GM04504 (cell line): ENCODE measurements around the gene MIPOL1.
"Not testable (repeated sequence)": the region's sequence is repeated elsewhere in the genome, so short reads cannot be mapped to it uniquely, and the experiment has no call there.

Experiments
- DNase-seq: peaks from one replicate; pipeline ENCODE4 v3.0.0-alpha.2; 2012; ENCODE audit warnings: low read depth

The MIPOL1 gene

DNA sequence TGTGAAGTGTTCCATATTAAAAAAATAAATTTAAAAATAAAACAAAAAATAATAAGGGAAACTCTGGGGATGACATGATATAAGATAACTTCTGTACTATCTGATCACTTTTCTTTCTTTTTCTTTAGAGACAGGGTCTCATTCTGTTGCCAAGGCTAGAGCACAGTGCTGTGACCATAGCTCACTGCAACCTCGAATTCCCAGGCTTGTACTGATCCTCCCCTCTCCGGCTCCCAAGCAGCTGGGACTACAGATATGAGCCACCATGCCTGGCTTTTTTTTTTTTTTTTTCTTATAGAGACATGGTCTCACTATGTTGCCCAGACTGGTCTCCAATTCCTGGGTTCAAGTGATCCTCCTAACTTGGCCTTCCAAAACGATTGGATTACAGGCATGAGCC is 10.4 kb upstream of the MIPOL1 start:
- DNase-seq = no peak

DNA sequence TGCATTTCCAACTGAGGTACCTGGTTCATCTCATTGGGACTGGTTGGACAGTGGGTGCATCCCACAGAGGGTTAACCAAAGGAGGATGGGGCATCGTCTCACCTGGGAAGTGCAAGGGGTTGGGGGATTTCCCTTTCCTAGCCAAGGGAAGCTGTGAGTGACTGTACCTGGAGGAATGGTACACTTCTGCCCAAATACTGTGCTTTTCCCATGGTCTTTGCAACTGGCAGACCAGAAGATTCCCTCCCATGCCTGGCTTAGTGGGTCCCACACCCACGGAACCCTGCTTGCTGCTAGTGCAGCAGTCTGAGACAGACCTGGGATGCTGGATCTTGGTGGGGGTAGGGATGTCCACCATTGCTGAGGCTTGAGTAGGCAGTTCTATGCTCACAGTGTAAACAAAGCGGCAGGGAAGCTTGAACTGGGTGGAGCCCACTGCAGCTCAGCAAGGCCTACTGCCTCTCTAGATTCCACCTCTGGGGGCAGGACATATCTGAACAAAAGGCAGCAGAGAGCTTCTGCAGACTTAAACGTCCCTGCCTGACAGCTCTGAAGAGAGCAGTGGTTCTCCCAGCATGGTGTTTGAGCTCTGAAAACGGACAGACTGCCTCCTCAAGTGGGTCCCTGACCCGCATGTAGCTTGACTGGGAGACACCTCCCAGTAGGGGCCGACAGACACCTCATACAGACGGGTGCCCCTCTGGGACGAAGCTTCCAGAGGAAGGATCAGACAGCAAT is 9.7 kb upstream of the MIPOL1 start:
- not testable (repeated sequence) for DNase-seq

DNA sequence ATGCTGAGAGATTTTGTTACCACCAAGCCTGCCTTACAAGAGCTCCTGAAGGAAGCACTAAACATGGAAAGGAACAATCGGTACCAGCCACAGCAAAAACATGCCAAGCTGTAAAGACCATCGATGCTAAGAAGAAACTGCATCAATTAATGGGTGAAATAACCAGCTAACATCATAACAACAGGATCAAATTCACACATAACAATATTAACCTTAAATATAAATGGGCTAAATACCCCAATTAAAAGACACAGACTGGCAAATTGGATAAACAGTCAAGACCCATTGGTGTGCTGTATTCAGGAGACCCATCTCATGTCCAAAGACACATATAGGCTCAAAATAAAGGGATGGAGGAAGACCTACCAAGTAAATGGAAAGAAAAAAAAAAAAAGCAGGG is 8.0 kb upstream of the MIPOL1 start:
- not testable (repeated sequence) for DNase-seq

DNA sequence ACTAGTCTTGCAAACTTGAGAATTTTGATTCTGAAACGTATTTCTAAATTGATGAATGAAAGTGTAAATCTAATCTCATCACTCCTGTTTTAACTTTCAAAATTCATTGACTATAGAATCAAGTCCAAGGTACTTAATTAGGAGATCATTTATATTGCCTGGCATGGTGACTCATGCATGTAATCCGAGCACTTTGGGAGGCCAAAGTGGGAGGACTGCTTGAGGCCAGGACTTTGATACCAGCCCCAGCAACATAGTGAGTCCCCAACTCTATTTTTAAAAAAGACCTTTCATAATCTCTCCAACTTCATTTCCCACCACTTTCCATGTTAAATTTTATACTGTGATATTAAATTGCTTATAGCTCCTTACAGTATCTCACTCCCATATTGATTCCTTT is 3.0 kb upstream of the MIPOL1 start:
- DNase-seq = no peak

DNA sequence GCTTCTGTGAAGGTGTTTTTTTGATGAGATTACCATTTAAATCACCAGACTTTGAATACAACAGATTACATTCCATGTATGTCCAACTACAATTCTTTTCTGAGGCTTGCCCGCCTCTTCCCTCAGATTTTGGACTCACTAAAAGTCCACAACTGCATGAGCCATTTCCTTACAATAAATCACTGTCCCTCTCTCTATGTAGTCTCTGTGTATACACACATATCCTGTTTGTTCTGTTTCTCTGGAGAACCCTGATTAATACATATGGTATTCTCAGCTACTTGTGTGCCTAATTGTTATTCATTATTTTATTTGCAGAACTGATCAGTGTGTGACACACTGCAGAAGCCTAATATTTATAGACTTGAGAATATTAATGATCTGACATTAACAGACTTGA is 2.4 kb upstream of the MIPOL1 start:
- peak; percentile 38 for DNase-seq

DNA sequence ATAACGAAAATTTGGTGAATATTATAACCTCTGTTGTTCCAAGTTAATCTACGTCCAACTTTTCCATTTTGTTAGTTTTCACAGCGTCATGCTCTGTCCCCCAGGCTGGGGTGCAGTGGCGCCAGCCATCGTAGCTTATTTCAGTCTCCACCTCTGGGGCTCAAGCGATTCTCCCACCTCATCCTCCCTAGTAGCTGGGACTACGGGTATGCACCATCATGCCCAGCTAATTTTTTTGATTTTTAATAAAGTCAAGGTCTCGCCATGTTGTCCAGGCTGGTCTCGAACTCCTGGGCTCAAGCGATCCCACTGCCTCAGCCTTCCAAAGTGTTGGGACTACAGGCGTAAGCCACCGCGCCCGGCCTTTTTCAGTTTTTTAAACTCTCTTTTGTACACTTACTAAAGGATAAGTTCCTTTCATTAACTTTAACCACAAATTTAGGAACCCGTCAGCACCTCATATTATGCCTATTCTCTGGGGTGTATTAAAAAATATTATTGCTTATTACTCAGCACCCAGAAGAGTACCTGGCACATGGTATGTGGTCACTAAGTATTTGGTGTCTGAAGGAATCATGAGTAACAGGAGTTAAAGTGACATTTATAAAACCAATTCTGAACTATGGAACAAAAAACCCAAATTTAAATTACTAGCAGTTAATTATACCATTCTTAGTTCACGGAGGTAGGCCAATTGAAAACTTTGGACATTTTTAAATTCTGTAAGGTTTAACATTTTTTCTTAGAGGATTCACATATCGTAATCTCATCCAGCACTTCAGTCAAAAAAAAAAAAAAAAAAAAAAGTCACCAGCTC is 925 bp upstream of the MIPOL1 start:
- no peak for DNase-seq

DNA sequence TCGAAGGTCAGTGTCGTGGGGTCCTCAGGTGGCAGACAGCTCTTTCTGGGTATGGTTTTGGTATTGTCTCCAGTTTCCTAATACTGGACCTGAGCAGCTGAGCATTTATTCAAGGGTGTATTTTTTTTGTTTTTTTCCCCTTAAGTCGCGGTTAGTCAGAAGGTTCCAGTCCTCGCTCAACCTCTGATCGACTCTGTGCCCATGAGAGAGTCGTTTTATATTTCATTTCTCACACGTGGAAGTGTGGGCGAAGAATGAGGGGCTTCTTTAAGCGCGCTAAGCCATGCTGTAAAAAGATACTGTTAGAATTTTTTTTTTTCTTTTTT is 499 bp downstream of the MIPOL1 start:
- DNase-seq = no peak

DNA sequence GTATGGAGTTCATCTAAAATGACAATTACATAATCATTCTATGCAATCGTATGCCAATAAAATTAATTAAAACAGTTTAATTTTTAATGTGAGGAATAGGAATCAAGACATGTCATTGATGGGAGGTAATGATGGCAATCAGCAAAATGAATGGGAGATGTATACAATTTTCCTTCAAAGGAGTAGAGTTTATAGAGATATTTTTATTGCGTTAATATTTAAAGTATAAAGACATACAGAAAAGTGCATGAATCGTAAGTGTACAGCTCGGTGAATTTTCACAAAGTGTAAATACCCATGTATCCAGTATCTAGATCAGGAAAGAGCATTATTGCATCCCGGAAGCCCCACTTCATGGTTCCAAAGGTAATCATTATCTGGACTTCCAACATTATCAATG is 1.2 kb downstream of the MIPOL1 start:
- DNase-seq = no peak

DNA sequence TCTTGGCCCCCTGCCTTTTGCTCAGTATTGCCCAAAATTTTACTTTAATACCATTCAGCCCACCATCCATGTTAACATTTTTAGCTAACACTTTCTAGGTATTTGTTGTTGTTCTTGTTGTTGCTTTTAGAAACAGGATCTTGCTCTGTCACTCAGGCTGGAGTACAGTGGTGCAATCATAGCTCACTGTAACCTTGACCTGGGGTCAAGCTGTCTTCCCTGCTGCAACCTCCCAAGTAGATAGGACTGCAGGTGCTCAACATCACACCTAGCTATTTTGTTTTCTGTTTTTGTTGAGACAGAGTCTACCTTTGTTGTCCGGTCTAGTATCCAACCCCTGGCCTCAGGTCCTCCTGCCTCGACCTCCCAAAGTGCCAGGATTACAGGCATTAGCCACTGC is 4.0 kb downstream of the MIPOL1 start:
- DNase-seq = no peak

DNA sequence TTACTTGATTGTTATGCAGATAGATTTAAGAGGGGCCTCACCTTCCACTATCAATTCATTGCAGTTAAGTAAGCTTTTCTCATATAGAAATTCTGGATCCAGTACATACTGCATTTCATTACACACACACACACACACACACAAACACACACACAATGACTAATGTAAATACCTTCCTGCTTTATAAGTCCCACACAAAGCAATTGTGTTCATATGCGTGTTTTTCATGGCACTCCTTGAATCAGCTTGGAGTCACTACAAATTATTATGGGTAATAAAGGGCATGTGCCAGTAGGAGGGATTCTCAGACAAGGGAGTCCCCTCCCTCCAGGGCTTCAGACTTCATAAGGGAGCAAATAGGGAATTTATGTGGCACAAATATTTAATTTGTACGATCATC is 4.5 kb downstream of the MIPOL1 start:
- no peak for DNase-seq

DNA sequence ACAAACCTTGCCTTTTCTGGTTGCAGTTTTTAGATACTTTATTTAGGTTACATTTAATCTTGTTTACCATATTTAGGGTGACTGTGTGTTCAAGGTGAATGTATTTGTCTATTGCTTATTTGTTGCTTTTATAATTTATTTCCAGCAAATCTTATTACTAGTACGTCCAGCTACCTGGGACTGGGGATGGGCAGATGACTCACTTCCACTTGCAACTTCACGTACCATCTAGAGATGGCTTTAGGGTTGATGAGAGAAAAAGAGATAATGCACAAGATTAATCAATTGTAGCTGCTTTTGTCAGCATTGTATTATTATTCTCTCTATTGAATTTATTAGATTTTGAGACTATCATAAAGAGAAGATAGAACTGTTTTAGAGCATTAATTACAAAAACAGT is 5.1 kb downstream of the MIPOL1 start:
- DNase-seq = no peak

DNA sequence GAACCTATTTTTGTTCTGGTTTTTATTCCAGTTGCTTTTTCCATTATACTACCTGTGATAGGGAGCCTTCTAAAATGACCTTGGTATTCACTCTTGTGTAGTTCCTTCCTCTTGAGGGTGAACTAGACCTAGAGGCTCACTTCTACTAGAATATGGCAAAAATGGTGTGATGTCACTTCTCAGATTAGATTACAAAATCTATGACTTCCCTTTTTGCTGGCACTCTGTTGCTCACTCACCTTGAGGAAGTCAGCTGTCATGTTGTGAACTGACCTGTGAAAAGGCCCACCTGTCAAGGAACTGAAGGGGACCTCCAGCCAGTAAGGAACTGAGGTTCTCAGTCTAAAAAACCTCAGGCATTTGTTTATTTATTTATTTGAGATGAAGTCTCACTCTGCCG is 5.7 kb downstream of the MIPOL1 start:
- DNase-seq = no peak

DNA sequence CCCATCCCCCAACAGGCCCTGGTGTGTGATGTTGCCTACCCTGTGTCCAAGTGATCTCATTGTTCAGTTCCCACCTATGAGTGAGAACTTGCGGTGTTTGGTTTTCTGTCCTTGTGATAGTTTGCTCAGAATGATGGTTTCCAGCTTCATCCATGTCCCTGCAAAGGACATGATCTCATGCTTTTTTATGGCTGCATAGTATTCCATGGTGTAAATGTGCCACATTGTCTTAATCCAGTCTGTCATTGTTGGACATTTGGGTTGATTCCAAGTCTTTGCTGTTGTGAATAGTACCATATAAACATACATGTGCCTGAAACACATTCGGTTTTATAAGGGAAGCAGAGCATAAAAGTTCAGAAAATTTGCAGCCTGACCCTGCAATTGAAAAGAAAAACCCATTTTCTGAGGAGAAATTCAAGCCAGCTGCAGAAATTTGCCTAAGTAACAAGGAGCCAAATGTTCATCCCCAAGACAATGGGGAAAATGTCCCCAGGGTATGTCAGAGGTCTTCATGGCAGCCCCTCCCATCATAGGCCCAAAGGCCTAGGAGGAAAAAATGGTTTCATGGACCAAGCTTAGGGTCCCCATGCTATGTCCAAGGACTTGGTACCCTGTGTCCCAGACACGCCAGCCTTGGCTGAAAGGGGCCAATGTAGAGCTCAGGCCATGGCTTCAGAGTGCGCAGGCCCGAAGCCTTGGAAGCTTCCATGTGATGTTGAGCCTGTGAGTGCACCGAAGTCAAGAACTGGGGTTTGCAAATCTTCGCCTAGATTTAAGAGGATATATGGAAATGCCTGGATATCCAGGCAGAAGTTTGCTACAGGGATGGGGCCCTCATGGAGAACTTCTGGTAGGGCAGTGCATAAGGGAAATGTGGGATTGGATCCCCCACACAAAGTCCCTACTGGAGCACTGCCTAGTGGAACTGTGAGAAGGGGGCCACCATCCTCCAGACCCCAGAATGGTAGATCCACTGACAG is 8.2 kb downstream of the MIPOL1 start:
- not testable (repeated sequence) for DNase-seq

DNA sequence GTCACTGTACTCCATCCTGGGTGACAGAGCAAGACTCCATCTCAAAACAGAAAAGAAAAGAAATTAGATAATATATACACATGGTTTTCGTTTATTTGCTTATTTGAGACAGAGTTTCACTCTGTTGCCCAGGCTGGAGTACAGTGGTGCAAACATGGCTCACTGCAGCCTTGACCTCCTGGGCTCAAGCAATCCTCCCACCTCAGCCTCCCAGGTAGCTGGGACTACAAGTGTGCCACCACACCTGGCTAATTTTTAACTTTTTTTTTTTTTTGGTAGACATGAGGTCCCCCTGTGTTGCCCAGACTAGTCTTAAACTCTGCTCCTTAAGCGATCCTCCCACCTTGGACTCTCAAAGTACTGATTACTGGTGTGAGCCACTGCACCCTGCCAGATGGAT is 11.9 kb downstream of the MIPOL1 start:
- DNase-seq = not testable (repeated sequence)

DNA sequence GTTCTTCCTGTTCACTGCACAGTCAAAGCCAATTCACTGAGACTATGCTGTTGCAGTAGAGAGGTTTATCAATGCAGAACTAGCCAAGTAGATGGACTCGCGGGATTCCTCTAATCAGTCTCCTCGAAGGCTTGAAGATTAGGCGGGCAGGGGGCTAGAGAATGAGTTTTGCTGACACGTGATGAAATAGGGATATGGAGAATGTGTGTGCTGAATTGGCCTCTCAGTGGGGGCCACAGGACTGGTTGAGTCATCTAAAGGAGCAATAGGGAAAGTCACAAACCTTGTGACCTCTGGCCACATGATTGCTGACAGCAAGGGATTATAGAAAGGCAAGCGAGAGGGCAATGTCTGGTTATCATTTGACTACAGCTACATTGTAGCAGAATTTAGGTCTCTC is 12.7 kb downstream of the MIPOL1 start:
- no peak for DNase-seq

DNA sequence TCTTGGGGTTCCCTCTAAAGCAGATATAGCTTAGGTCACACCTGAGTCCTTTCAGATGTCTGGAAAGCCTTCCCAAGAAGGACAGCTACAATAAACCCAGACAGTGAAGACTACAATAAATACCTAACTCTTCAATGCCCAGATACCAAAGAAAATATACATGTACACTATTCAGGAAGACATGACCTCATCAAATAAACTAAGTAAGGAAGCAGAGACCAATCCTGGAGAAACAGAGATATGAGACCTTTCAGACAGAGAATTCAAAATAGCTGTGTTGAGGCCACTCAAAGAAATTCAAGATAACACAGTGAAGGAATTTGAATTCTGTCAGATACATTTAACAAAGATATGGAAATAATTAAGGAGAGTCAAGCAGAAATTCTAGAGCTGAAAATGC is 15.3 kb downstream of the MIPOL1 start:
- DNase-seq = no peak

DNA sequence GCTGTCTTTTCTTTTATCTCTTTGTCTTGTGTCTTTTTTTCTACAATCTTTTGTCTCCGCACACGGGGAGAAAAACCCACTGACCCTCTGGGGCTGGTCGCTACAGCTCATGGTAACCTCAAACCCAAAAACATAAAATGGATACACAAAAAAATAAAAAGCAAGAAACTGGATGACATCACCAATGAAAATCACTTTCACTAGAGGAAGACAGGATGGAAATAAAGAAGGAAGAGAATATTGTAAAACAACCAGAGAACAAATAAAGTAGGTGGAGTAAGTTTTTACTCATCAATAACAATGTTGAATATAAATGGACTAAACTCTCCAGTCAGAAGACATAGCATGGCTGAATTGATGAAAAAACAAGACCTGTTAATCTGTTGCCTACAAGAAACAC is 17.6 kb downstream of the MIPOL1 start:
- no peak for DNase-seq

DNA sequence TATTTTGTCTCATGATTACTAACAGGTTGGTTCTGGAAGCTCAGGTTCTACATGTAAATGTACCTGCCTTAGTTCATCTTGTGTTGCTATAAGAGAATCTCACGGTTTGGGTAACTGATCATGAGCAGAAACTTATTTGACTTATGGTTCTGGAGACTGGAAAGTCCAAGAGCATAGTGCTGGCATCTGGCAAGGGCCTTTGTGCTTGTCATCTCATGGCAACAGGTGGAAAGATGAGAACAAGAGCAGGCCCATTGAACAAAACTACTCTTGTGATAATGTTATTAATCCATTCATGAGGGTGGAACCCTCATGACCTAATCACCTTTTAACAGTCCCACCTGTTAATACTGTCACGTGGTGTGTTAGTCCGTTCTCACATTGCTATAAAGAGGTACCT is 23.3 kb downstream of the MIPOL1 start:
- DNase-seq = no peak

DNA sequence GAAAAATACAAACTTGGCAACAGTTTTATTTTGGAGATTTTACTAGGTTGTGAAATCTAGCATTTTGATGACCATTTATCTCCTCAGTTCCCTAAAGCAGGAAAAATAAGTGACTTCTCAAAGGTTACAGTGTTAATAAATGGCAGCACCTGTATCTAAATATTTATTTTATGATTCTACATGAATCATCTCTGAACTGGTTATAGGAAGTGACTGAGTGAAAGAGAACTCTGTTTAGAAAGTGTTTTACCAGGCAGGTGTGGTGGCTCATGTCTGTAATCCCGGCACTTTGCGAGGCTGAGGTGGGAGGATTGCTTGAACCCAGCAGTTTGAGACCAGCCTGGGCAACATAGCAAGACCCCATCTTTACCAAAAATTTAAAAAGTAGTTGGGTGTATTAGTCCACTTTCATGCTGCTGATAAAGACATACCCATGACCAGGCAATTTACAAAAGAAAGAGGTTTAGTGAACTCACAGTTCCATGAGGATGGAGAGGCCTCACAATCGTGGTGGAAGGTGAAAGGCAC is 26.3 kb downstream of the MIPOL1 start:
- DNase-seq = no peak

DNA sequence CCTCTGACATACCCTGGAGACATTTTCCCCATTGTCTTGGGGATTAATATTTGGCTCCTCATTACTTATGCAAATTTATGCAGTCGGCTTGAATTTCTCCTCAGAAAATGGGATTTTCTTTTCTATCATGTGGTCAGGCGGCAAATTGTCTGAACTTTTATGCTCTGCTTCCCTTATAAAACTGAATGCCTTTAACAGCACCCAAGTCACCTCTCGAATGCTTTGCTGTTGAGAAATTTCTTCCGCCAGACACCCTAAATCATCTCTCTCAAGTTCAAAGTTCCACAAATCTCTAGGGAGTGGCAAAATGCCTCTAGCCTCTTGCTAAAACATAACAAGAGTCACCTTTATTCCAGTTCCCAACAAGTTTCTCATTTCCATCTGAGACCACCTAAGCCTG is 27.9 kb downstream of the MIPOL1 start:
- not testable (repeated sequence) for DNase-seq

DNA sequence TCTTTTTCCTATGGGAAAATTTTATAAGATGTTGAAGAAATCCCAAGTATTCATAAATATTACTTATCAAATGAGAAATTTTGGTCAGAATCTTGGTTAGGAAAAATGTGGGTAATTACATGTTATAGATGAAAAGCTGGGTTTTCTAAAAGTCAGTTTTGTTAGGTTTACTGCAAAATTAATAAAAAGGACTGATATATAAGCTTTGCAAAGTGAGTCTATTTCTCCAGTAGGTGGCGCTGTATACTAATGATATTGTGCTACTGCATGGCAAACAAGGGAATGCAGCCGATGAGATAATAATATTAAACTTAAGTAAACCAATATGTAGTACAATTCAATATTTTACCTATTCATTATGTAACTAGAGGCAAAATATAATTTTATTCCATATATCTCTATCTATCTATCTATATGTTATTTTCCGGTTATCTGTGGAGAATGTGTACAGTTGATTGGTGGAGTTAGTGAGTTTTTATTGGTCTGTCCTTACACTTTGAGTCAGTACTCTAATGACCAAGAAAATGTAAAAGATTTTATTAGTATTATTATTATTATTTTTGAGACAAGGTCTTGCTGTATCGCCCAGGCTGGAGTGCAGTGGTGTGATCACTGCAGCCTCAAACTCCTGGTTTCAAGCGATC is 32.9 kb downstream of the MIPOL1 start:
- peak; percentile 32 for DNase-seq
